MM.1S (cell line): Measurements from ENCODE around the gene CCNYL1.
A peak's percentile ranks its signal among the peaks of the same experiment; 100 is the strongest.

ENCODE experiments used
- CTCF ChIP-seq: fragments of 300-600 bp; sonication (generic); IDR thresholded peaks from 2 replicates; pipeline ENCODE4 v1.5.1; 2016; ENCODE audit warnings: antibody characterized with exemption, low read length, mixed read lengths
- EZH2 ChIP-seq: fragments of 300-600 bp; sonication (generic); optimal IDR thresholded peaks from 2 replicates; pipeline ENCODE3; 2017; ENCODE audit warnings: low read depth, mild to moderate bottlenecking, antibody characterized with exemption, low read length, mixed read lengths

- TF ChIP-seq CTCF, result peak; percentile 15
- TF ChIP-seq EZH2, result no peak
Measured at GRCh38 chr2:207734264-207734635, 22.8 kb downstream of the CCNYL1 start.
